GM12891 (cell line): ENCODE results near the gene WAC. TPM values are rescaled to one million over a fixed set of nuclear protein-coding genes. Genes with fewer than 3 reads are reported as not detected.
A peak's percentile ranks its signal among the peaks of the same experiment; 100 is the strongest.
"Not testable (repeated sequence)": the region's sequence is repeated elsewhere in the genome, so short reads cannot be mapped to it uniquely, and the experiment has no call there.

ENCODE experiments used
- DNase-seq: peaks from one replicate; pipeline ENCODE4 v3.0.0; 2011; ENCODE audit warnings: low spot score; ENCODE audit not compliant: insufficient read length
- FAIRE-seq: peaks from 2 replicates; lab custom pipeline; 2011; peaks lifted over from hg19 to GRCh38; lab: Jason Lieb, UNC
- PAX5 ChIP-seq: IDR thresholded peaks from 2 replicates; pipeline ENCODE4 v1.6.1; 2011; ENCODE audit warnings: low read length, moderate library complexity, mild to moderate bottlenecking; ENCODE audit not compliant: insufficient read depth, severe bottlenecking
- POLR2A ChIP-seq: IDR thresholded peaks from 2 replicates; pipeline ENCODE4 v1.6.1; 2011; ENCODE audit warnings: low read depth, low read length, control low read depth
- POLR2AphosphoS5 ChIP-seq: IDR thresholded peaks from 2 replicates; pipeline ENCODE4 v1.6.1; 2011; ENCODE audit warnings: low read depth, low read length, control low read depth
- POU2F2 ChIP-seq: IDR thresholded peaks from 2 replicates; pipeline ENCODE4 v1.6.1; 2011; ENCODE audit warnings: low read depth, mild to moderate bottlenecking, control low read depth, low read length, moderate library complexity
- SPI1 ChIP-seq: IDR thresholded peaks from 2 replicates; pipeline ENCODE4 v1.6.1; 2011; ENCODE audit warnings: low read depth, low read length, control low read depth
- TAF1 ChIP-seq: IDR thresholded peaks from 2 replicates; pipeline ENCODE4 v1.6.1; 2011; ENCODE audit warnings: low read depth, low read length, control low read depth
- polyA plus RNA-seq: library from polyadenylated mRNA; unstranded; fragments of >200 nt; gene quantifications from one replicate; pipeline ENCODE4 v1.2.1, GENCODE V29; 2012; ENCODE audit warnings: low read depth, missing spikeins, inconsistent platforms; ENCODE audit not compliant: missing spikeins

Gene WAC
- 51.8 TPM for polyA plus RNA-seq

- DNase-seq (peak; percentile 76), FAIRE-seq (peak; percentile 96)
- TF ChIP-seq POU2F2 (peak; percentile 43; the same call in 1 of the 2 replicates), POLR2A (peak; percentile 80), TAF1 (peak; percentile 97), PAX5 (peak; percentile 30), SPI1 (no peak), POLR2AphosphoS5 (peak; percentile 83)
Observed at GRCh38 chr10:28532337-28533185, at the start of gene WAC. Gene WAC (plus strand): TSS chr10:28533118. CDS start chr10:28533580, 462 bp downstream.

GRCh38 chr10:28489206-28489605, 43.7 kb upstream of the WAC start:
- FAIRE-seq: no peak
- TF ChIP-seq POU2F2 (no peak), TAF1 (no peak), POLR2AphosphoS5 (no peak), PAX5 (no peak), SPI1 (no peak), POLR2A (no peak)
- DNase-seq: no peak

- not testable (repeated sequence) for FAIRE-seq, DNase-seq
Observed at GRCh38 chr10:28490256-28490865, 42.6 kb upstream of the WAC start.

GRCh38 chr10:28492116-28492920, 40.6 kb upstream of the WAC start:
- TF ChIP-seq POLR2AphosphoS5 (no peak), SPI1 (no peak), PAX5 (no peak), POLR2A (no peak), TAF1 (no peak), POU2F2 (no peak)
- FAIRE-seq: no peak
- DNase-seq: no peak

GRCh38 chr10:28494420-28494819, 38.5 kb upstream of the WAC start:
- FAIRE-seq (no peak), DNase-seq (no peak)
- TF ChIP-seq POU2F2 (no peak), SPI1 (no peak), PAX5 (no peak), POLR2A (no peak), TAF1 (no peak), POLR2AphosphoS5 (no peak)

- DNase-seq (no peak), FAIRE-seq (no peak)
- TF ChIP-seq PAX5 (no peak), POLR2AphosphoS5 (no peak), POU2F2 (no peak), TAF1 (no peak), POLR2A (no peak), SPI1 (no peak)
Observed at GRCh38 chr10:28495084-28495483, 37.8 kb upstream of the WAC start.

GRCh38 chr10:28496017-28496416, 36.9 kb upstream of the WAC start:
- TF ChIP-seq SPI1: no peak
- TF ChIP-seq POLR2AphosphoS5: no peak
- TF ChIP-seq POLR2A: no peak
- no peak for TF ChIP-seq PAX5
- no peak for TF ChIP-seq TAF1
- TF ChIP-seq POU2F2: no peak
- DNase-seq: no peak
- no peak for FAIRE-seq

GRCh38 chr10:28496481-28496961, 36.4 kb upstream of the WAC start:
- FAIRE-seq: no peak
- TF ChIP-seq POLR2AphosphoS5: no peak
- TF ChIP-seq TAF1: no peak
- TF ChIP-seq POU2F2: no peak
- TF ChIP-seq POLR2A: no peak
- no peak for TF ChIP-seq PAX5
- TF ChIP-seq SPI1: no peak
- DNase-seq: no peak
